GM19351 (cell line): ENCODE results near the gene FHDC1.

Experiments used
- ATAC-seq: cut with Tn5 transposase; IDR thresholded peaks from one replicate; pipeline ENCODE4 v1.9.1; 2021; ENCODE audit warnings: mild to moderate bottlenecking, moderate library complexity; ENCODE audit not compliant: unreplicated experiment

FHDC1 gene

GRCh38 chr4:153028535-153028934 is 92.4 kb downstream of the FHDC1 start:
- ATAC-seq: no peak
